NCI-H82 treated with DMSO at 0.1 percent for 48 hours (cell line): ENCODE data around the gene NAT9.

Experiments
- DNase-seq: peaks from one replicate; lab custom pipeline; 2025; ENCODE audit not compliant: unreplicated experiment; lab: John Stamatoyannopoulos, UW

The NAT9 gene

GRCh38 chr17:74746922-74747321, 29.2 kb downstream of the NAT9 start:
- no peak for DNase-seq

DNA sequence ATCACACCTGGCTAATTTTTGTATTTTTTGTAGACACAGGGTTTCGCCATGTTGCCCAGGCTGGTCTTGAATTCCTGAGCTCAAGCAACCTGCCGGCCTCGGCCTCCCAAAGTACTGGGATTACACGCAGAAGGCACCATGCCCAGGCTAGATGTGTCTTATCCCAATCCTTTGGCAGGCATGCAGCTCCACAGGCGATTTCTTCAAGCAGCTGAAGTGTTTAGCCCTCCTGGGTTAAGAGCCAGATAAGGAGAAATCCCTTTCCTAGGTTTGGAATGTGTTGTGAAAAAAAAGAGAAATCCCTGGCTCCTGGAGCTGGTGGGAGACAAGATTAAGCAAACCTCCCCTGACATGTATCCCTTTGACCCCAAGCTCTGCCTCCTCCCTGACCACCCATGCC, 29.8 kb downstream of the NAT9 start:
- no peak for DNase-seq

- no peak for DNase-seq
These were observed 30.5 kb downstream of the NAT9 start for GRCh38 chr17:74745548-74746177.

GRCh38 chr17:74744714-74745547, 31.2 kb downstream of the NAT9 start:
- no peak for DNase-seq

DNA sequence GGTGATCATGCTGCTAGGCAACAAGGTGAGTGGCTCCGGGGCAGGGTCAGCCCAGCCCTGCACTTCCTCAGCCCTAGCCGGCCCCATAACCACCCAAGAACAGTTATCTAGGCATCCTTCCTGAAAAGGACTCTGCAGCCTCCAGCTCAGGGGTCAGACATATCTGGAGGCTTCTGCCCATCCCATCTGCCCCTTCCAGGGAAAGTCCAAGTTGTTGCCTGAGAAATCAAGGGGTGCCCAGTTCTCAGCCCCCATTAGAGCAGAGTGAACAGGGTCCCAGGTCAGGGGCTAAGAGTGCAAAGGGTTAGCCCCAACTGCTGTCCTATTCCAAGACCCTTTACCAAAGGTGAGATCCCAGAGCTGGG, 31.8 kb downstream of the NAT9 start:
- DNase-seq: no peak

DNA sequence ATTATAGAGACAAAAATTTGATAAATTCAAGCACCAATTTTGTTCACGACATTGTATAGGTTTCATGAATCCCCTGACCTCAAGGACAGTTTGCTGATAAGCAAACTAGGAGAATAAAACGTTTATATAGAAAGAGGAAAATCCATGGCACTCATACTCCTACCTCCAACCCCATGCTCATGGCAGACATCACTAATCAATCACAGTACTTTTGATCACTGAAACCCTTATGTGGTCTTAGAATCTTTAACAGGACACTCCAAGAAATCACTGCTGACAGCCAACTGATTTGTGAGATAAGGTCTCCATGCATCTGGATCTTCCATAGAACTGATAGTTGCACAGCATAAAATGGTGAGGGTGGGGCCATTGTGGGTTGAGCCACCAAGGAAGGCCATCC, 32.4 kb downstream of the NAT9 start:
- no peak for DNase-seq

- DNase-seq: no peak
These were observed 33.1 kb downstream of the NAT9 start for GRCh38 chr17:74742978-74743545.

DNA sequence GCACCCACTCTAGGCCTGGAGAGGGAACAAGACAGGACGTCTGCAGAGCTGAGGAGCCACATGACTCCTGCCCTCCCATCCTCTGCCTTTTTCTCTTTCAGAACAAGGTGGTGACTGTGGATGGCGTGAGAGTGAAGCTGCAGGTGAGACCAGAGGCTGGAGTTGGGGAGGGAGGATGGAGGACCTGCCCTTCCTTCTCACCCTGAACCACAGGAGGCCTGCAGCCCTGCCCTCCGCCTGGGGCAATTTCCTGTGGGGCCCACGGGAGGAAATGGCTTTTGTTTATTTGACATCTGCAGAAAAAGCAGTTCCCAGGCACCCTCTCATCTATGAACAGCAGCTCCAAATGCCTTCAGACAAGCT, 34.0 kb downstream of the NAT9 start:
- no peak for DNase-seq

DNA sequence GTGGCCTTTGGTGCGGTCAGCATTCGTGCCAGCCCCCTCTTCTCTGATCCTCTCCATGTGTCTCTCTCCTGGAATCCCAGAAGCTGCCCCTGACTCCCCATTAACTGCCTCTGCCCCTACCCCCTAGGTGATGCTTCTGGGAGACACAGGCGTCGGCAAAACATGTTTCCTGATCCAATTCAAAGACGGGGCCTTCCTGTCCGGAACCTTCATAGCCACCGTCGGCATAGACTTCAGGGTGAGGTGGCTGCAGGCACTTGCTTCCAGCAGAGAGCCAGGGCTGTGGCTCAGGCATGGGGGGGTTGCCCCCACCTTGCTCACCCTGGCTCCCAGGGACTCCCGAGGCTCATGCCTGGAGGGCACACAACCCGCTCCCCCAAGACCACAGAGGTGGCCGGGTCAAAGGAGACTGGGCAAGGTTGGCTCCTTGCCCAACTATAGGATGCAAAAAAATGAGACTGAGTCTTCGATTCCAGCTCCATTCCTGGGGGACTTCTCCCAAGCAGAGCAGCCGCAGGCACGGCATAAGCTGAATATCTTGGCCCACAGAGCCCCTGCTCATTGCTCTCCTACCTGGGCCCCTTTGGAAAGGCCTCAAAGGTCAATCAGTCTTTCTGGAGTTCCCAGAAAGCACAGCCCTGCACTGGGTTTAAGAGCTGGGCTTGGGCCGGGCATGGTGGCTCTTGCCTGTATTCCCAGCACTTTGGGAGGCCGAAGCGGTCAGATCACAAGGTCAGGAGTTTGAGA, 35.3 kb downstream of the NAT9 start:
- no peak for DNase-seq

- no peak for DNase-seq
These were observed 36.0 kb downstream of the NAT9 start for GRCh38 chr17:74740173-74740572.

DNA sequence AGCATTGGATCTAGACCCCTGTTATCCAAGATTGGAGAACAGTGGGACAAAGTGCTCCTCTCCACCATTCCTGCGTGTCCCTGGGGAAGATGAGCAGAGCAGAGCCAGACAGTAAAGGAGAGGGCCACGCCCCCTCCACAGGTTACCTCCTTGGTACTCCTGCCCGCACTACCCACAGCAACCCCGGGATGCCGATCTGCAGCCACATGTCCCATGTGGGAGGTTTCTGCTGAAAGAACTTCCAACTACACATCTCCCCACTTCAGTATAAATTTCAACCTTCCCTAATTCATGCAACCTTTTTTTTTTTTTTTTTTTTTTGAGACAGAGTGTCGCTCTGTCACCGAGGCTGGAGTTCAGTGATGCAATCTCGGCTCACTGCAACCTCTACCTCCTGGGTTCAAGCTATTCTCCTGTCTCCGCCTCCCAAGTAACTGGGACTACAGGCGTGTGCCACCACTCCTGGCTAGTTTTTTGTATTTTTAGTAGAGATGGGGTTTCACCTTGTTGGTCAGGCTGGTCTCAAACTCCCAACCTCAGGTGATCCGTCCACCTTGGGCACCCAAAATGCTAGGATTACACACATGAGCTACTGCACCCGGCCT, 36.8 kb downstream of the NAT9 start:
- DNase-seq: no peak

GRCh38 chr17:74738051-74738996, 37.8 kb downstream of the NAT9 start:
- DNase-seq: no peak

DNA sequence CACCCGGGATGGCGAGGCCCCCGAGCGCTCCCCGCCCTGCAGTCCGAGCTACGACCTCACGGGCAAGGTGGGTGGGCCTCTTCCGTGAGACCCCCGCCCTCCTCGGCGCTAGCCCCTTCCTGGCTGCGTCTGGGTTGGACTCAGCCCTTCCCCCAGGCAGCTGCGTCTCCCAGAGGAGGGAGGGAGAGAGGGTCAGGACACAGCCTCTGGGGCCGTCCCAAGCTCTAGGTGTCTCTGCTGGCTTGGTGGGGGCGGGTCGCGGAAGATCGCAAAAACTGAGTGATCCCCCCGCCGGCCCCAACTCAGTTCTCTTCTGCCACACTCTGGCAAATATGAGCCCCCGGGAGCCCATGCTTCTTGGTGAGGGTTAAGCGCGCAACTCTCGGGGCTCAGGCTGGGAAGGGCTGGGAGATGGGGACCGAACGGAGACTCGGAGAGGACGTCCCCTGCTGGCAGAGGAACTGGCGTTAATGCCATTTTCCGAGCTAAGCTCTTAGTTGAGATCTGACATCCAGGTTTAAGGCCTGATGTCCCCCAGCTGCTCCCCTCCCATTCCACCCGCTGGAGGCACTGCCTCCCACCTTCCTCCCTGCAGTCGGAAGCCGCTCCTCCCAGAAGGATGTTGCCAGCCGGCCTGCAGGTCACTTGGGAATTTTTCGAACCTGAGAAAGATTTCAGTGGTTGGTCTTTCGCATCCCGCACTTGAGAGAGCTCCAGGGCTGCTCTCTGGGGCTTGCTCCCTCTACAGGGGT, 38.7 kb downstream of the NAT9 start:
- peak; percentile 51 for DNase-seq

DNA sequence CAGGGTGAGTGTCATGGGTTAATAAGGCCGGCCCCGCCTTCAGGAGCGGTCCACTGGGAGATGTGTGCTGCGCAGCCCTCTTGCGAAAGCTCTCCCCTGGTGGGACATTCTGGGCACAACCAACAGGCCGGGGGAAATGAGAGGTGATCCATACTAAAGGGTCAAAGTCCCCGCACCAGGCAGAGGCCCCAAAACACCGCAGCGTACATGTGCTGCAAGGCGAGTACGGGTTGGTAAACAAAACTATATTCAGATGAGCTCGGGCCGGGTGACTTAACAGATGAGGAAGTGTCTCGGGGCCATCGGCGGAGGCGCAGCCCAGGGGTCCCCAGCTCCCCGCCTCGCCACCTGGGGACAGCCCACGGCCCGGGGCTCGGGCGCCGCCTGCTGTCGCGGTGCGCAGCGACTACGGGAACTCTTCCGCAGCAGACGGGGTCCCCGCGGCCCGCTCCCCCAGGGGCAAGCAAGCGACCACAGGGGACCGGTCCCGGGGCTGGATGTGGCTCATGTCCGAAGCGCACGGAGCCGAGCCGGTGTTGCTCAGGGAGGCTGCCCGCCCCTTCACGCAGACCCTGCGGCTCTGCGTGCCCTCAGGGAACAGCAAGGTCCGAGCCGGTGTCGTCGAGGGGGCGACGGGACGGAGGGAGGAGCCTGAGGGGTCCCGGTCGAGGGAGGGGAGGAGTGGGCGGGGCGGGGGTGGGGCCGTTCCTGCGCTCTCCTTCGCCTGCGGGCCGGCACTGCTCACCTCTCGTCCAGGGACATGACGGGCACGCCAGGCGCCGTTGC, 39.4 kb downstream of the NAT9 start, which contains the start of gene RAB37:
RAB37 (plus strand) TSS at position 744 of the 786 bp plus-strand sequence; CDS start at position 761, 17 bp downstream.
- no peak for DNase-seq

- no peak for DNase-seq
These were observed 41.9 kb downstream of the NAT9 start for GRCh38 chr17:74734256-74734655.

DNA sequence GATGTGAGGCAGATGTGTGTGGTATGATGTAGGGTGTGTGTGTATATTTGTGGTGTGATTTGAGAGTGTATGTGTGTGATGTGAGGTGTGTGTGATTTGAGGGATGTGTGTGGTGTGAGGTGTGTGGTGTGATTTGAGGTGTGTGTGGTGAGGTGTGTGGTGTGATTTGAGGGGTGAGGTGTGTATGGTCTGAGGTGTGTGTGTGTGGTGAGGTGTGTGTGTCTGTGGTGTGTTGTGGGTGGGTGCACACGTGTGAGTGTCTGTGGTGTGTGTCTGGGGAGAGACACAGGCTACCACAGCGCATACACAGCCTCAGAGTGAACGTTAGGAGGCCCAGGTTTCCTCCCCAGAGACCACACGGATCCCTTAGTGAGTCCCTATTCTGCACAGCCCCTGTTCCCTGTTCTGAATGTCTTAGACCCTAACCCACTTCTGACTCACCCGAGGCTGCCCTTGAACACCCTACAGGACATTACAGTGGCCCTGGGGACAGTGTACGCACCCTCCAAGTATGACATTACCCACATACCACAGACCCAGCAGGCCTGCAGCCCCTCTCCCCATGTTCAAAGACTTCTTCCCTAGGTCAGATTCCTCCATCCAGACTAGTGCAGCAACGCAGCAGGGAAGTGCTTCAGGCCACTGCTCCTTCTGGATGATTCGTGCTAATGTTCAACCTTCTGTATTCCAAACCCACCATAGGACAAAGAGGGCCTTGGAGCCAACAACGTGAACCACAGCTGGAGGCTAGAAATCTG, 42.6 kb downstream of the NAT9 start:
- DNase-seq: no peak

DNA sequence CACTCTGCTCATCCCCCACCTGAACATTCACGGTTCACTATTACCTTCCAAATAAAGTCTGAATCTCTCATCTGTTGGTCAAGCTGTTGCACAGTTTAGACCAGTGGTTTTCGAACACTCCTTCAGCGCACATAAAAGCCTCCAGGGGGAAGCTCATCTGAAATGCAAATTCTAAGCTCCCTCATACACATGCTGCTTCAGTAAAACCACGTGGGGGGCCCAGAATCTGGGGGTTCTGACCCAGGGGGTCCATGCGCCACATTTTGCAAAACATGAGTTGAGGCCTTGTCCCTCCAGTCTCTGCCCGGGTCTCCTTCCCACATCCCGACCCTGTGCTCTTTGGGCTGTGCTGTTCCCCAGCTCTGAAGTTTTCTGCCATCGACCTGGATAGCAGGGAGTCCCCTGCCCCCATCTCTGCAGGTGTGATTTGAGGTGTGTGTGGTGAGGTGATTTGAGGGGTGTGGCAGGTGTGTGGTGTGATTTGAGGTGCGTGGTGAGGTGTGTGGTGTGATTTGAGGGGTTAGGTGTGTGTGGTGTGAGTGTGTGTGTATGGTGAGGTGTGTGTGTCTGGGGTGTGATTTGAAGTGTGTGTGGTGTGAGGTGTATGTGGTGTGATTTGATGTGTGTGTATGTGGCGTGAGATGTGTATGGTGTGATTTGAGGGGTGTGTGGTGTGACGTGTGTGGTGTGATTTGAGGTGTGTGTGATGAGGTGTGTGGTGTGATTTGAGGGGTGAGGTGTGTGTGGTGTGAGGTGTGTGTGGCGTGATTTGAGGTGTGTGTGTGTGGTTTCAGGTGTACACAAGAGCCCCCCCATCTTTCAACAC, 43.9 kb downstream of the NAT9 start:
- DNase-seq: no peak
